ENCODE data around the gene TBX4.
A peak's percentile ranks its signal among the peaks of the same experiment; 100 is the strongest.
"Not testable (repeated sequence)": the region's sequence is repeated elsewhere in the genome, so short reads cannot be mapped to it uniquely, and the experiment has no call there.

Gene TBX4

DNA sequence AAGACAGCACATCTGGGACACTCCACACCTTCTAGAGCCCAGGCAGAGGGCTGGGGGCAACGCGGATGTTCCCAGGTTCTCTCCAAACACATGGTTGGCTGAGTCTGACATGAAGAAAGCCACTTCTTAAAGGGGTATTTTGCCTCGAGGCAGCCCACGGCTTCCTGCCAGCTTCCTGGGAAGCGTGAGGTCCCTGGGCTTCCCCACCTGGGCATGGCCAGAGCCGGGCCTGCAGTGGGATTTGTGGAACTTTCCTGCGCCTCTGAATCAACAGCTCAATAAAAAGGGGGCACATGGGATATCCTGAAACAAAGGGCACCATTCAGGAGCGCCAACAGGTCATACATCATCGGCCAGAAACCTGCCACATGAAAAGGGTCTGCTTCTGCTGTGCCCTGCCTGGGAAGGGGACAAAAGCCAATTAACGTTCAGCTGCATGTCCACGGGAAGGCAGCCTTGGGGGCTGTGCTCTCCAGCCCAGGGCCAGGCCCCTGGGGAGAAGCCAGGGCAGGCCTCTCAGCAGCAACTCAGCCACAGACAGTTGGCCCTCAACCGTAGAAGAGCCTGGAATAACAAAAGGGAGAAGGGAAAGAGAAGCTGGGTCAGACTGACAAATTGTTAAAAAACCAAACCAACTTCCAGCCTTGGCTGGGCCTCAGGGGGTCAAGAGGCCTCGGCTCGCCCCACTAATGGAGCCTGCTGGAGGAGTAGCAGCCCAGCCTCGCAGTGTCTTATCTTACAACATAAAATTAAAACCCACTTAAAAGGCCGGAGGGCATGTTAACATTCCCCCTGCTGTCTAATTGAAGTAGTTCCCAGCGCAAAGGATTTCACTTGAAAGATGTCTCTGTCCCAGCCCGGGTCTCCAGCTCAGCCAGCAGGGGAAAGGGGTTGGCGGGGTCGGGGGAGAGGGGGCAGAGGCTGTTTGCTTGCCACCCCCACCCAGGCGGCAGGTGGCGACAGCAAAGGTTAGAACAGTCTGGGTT is 34.2 kb downstream of the TBX4 start:
- no peak for DNase-seq

- DNase-seq, result no peak
These were observed 35.2 kb downstream of the TBX4 start for GRCh38 chr17:61487161-61487988.

DNA sequence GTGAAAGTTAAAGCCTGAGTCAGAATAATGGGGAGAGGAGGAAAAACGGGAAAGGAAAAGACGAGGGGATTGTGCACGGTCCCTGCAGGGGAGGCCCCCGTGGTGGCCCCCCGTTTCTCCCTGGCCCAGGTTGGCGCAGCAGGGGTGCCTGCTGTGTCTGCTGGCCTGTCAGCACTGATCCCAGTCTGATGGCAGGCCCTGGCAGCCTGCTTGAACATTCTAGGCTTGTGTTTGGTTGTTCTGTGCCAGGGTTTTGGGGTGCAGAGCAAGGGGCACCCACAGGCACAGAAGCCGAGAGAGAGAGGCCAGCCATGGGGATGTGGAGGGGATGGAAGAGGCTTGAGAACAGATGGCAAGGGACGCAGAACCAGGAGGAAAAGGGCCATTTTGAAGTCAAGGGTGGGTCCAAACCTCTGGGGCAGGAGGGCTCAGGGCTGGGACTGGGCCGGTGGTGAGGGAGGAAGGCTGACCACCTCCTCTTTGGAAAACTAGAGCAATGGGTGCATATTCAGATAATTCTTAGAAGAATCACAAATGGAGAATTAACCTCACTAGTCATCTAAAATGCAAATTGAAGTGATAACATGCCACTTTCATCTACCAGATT is 35.9 kb downstream of the TBX4 start:
- no peak for DNase-seq

- DNase-seq, result no peak
These were observed 36.9 kb downstream of the TBX4 start for GRCh38 chr17:61488878-61489718.

DNA sequence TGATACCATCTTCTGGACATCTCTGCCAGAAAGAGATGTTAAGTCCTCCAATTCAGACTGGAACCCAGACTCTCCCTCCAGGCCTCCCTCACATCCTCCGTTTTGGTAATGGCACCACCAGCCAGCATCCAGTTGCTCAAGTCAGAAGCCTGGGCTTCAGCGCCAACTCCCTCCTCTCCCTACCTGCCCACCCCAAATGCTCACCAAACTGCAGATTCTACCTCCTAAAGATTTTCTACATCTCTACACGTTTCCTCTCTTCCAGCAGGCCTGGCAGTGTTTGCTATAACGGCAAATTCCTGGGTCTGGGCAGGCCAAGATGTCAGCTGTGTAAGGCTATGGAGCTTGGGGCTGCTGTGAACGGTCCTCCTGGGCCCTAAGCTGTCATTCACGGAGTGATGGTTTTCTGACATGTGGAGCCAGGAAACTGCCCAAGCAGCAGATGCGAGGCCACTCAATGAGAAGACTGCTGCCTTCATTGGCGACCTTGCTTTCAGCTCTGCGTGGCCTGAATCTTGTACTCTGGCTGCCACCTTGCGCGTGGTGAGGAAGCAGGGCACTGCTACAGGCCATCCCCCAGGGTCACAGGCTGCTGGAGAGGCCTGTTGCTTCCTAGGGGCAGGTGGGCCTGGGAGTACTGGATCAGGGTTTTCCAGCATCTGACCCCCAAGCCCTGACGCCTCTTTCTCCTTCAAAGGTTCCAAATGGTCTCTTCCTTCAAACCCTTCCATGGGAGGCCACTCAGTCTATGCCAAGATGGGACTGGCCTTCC is 37.7 kb downstream of the TBX4 start:
- no peak for DNase-seq

DNA sequence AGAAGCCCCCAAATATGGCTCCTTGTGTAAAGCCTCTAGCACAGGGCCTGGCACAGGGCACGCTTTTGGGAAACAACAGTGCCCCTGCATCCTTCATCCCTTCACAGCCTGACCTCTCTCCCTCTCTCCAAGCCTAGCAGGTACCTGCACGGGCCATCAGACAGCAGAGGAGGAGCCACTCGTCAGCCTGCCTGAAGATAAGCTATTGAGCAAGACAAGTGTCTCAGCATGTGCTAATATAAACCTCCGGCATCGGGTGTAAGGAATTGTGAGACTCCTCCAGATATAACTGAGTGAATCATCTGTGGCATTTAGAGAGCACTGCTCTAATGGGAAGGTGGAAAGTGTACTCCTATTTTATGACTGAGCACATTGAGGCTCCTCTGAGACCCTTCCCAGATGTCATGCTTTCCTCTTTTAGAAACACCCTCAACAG is 38.3 kb downstream of the TBX4 start:
- DNase-seq, result no peak

DNA sequence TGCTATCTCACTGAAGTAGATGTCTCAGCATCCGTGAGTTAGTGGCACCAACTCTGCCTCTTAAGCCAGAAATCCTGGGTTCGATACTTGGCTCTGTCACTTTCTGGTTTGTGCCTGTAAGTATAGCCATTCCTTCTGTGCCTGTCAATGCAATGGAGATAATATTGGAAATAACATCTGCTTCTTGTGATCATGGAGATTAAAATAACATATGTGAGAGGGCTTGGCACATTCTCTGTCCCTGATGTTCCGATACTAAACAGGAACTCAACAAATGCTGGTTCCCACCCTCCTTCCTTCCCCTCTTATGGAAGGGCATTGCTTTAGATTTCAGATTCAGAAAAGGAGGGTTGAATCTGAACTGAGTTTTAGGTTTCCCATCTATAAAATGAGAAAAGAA is 39.8 kb downstream of the TBX4 start:
- DNase-seq, result no peak

- DNase-seq, result no peak
These were observed 40.7 kb downstream of the TBX4 start for GRCh38 chr17:61492759-61493526.

DNA sequence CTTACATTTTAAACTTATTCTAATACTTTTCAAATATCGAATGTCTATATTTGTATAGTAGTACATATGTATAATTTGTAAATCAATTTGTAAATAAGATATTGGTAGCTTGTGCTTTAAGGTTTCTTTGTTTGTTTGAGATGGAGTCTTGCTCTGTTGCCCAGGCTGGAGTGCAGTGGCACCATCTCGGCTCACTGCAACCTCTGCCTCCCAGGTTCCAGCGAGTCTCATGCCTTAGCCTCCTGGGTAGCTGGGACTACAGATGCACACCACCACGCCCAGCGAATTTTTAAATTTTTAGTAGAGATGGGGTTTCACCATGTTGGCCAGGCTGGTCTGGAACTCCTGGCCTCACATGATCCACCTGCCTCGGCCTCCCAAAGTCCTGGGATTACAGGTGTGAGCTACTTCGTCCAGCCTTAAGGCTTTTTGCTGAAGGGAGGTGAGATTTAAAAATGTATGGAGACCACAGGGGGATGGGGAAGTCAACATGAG is 41.7 kb downstream of the TBX4 start:
- DNase-seq, result not testable (repeated sequence)

GRCh38 chr17:61494325-61495160 is 42.3 kb downstream of the TBX4 start:
- no peak for DNase-seq

DNA sequence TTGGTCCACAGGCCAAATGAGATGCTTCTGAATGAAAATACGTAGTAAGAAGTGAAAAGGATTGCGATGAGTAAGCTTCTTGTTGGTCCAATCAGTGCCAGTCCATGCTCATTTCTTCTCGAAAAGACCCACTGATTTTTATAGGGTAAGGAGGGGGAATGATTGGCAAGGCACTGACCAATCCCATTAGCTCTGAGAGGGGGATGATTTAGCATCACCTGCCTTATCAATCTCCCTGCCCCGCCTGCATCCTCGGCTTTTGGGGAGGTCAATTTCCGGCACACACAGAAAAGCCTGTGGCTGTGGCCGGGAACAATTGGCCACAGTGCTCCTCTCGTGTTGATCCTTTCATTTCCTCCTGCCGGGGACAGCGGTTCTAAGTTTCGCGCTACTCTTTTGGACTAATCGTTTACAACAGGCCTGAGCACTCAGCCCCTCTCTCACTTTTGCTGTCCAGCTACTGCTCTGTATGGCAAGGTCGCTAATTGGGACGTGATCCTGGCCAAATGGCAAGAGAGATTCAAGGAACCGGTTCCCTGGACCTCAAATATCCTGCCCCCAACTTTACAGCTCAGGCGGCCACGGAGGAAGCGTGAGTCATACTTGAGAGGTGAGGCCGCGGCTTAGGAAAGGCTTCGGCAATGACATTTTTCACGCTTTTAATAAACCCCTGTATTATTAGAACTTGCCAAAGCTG is 43.1 kb downstream of the TBX4 start:
- DNase-seq, result peak; percentile 57

GRCh38 chr17:61496174-61496956 is 44.1 kb downstream of the TBX4 start:
- DNase-seq, result no peak

- DNase-seq, result no peak
These were observed 44.9 kb downstream of the TBX4 start for GRCh38 chr17:61496957-61497653.

- no peak for DNase-seq
These were observed 46.1 kb downstream of the TBX4 start for GRCh38 chr17:61498042-61498994.

- DNase-seq, result no peak
These were observed 47.4 kb downstream of the TBX4 start for GRCh38 chr17:61499632-61500031.

GRCh38 chr17:61500287-61500686 is 48.1 kb downstream of the TBX4 start:
- DNase-seq, result no peak
